ENCODE results near the gene LRRN2. TPM values are rescaled to one million over a fixed set of nuclear protein-coding genes. Genes with fewer than 3 reads are reported as not detected.

The LRRN2 gene
- 9.4 and 10.7 TPM in 2 replicates for total RNA-seq
- long read RNA-seq, full-length matches to known transcripts: 2 of 2 reads
- long read RNA-seq, partial matches to known transcripts: 0 of 2 reads
- long read RNA-seq, other reads (novel, unspliced or antisense): 0 of 2 reads

- Mint-ChIP-seq H3K27me3 (peaks cover 55% of the 10 kb centered on the region), H3K36me3 (ENCODE audit: insufficient read depth) (peaks cover 2% of the 10 kb centered on the region), H3K27ac (peak within 1 kb of the TSS; percentile 73), H3K9me3 (ENCODE audit: low read depth) (no peaks in the 10 kb centered on the region), H3K4me1 (ENCODE audit: low read depth) (peaks cover 6% of the 10 kb centered on the region), H3K4me3 (ENCODE audit: low read depth) (peak within 1 kb of the TSS; percentile 86)
- peak; percentile 19 for DNase-seq (ENCODE audit: low spot score, unreplicated experiment)
- TF ChIP-seq CTCF (IDR thresholded peaks at IDR 0.05; ENCODE audit: unreplicated experiment): no peak
Measured at GRCh38 chr1:204685236-204686006, at the start of gene LRRN2. Gene LRRN2, minus strand, starts transcription at chr1:204685738. Its CDS starts 65,746 bp downstream, at chr1:204619992.

- peaks cover 13% of the 10 kb centered on the region for H3K9me3 Mint-ChIP-seq (ENCODE audit: low read depth)
- no peak overlapping the region for H3K27ac Mint-ChIP-seq
- H3K4me1 Mint-ChIP-seq (ENCODE audit: low read depth): no peaks in the 10 kb centered on the region
- H3K4me3 Mint-ChIP-seq (ENCODE audit: low read depth): no peak overlapping the region
- no peak for DNase-seq (ENCODE audit: low spot score, unreplicated experiment)
- no peak for TF ChIP-seq CTCF (IDR thresholded peaks at IDR 0.05; ENCODE audit: unreplicated experiment)
- H3K27me3 Mint-ChIP-seq: peaks cover 45% of the 10 kb centered on the region
- H3K36me3 Mint-ChIP-seq (ENCODE audit: insufficient read depth): no peaks in the 10 kb centered on the region
Measured at GRCh38 chr1:204735042-204735441, 49.5 kb upstream of the LRRN2 start.

GRCh38 chr1:204733869-204734596 is 48.5 kb upstream of the LRRN2 start:
- no peaks in the 10 kb centered on the region for H3K36me3 Mint-ChIP-seq (ENCODE audit: insufficient read depth)
- no peak for DNase-seq (ENCODE audit: low spot score, unreplicated experiment)
- peaks cover 11% of the 10 kb centered on the region for H3K9me3 Mint-ChIP-seq (ENCODE audit: low read depth)
- H3K4me3 Mint-ChIP-seq (ENCODE audit: low read depth): no peak overlapping the region
- TF ChIP-seq CTCF (IDR thresholded peaks at IDR 0.05; ENCODE audit: unreplicated experiment): no peak
- H3K27ac Mint-ChIP-seq: no peak overlapping the region
- H3K27me3 Mint-ChIP-seq: peaks cover 46% of the 10 kb centered on the region
- H3K4me1 Mint-ChIP-seq (ENCODE audit: low read depth): no peaks in the 10 kb centered on the region

DNA sequence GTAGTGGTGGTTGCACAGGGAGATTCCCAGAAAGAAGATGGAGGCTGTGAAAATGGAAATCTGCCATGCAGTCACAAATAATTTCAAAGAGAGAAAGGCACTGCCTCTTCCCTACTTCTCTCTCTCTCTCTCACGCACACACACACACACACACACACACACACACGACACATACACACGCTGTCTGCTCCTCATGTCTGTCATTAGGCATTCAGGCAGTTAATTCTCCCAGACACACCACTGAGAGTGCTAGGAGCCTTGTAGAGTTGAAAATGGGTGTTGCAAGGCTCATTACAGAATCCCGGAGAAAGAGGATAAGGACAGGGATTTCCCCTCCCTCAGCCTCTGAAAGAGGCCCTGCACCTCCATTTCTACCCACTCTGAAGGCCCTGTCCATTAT is 47.8 kb upstream of the LRRN2 start:
- no peak for DNase-seq (ENCODE audit: low spot score, unreplicated experiment)
- Mint-ChIP-seq H3K27me3 (peaks cover 46% of the 10 kb centered on the region), H3K27ac (no peak overlapping the region), H3K4me1 (ENCODE audit: low read depth) (peaks cover 2% of the 10 kb centered on the region), H3K9me3 (ENCODE audit: low read depth) (peaks cover 4% of the 10 kb centered on the region), H3K36me3 (ENCODE audit: insufficient read depth) (no peaks in the 10 kb centered on the region), H3K4me3 (ENCODE audit: low read depth) (no peak overlapping the region)
- no peak for TF ChIP-seq CTCF (IDR thresholded peaks at IDR 0.05; ENCODE audit: unreplicated experiment)

GRCh38 chr1:204731985-204732575 is 46.5 kb upstream of the LRRN2 start:
- Mint-ChIP-seq H3K36me3 (ENCODE audit: insufficient read depth) (no peaks in the 10 kb centered on the region), H3K9me3 (ENCODE audit: low read depth) (peaks cover 2% of the 10 kb centered on the region), H3K27me3 (peaks cover 46% of the 10 kb centered on the region), H3K27ac (no peak overlapping the region), H3K4me3 (ENCODE audit: low read depth) (no peak overlapping the region), H3K4me1 (ENCODE audit: low read depth) (peaks cover 4% of the 10 kb centered on the region)
- no peak for TF ChIP-seq CTCF (IDR thresholded peaks at IDR 0.05; ENCODE audit: unreplicated experiment)
- DNase-seq (ENCODE audit: low spot score, unreplicated experiment): no peak

Data from progenitor cell of endocrine pancreas (in vitro differentiated cells).